Lung (tissue), 12 donors: ENCODE measurements around the gene ZNF354C. TPM values are rescaled to one million over a fixed set of nuclear protein-coding genes. Genes with fewer than 3 reads are reported as not detected.

Experiments used
- ATAC-seq: fragments of 200-7000 bp; cut with Tn5 transposase; one replicate; pipeline ENCODE4 v1.9.1; 2020; ENCODE audit warnings: moderate number of reproducible peaks; ENCODE audit not compliant: insufficient read depth, low FRiP score
- DNase-seq, 3 donors: peaks; one replicate each; pipeline ENCODE4 v3.0.0-alpha.2; 2013 to 2017
- H3K27ac ChIP-seq, 2 donors: one replicate each; pipeline ENCODE4 v1.5.1; 2013; ENCODE audit warnings: mild to moderate bottlenecking in 2 of 2, moderate library complexity in 2 of 2, control low read depth in 1 of 2, inconsistent platforms in 1 of 2, low read depth in 1 of 2, low read length in 1 of 2
- H3K27me3 ChIP-seq, 3 donors: one replicate each; pipeline ENCODE4 v1.5.1; 2013; ENCODE audit warnings: low read length in 2 of 3; ENCODE audit not compliant: control insufficient read depth in 3 of 3, insufficient read depth in 3 of 3
- H3K36me3 ChIP-seq, 4 donors: one replicate each; pipeline ENCODE4 v1.5.1; 2013; ENCODE audit warnings: low read length in 4 of 4, mild to moderate bottlenecking in 1 of 4, moderate library complexity in 1 of 4; ENCODE audit not compliant: control insufficient read depth in 4 of 4, insufficient read depth in 4 of 4
- H3K4me1 ChIP-seq, 5 donors: one replicate each; pipeline ENCODE4 v1.5.1; 2013; ENCODE audit warnings: low read length in 5 of 5, mild to moderate bottlenecking in 2 of 5, moderate library complexity in 1 of 5; ENCODE audit not compliant: control insufficient read depth in 5 of 5, insufficient read depth in 5 of 5
- H3K4me3 ChIP-seq: one replicate; pipeline ENCODE4 v1.5.1; 2013; ENCODE audit warnings: mild to moderate bottlenecking, control low read depth, moderate library complexity
- H3K9ac ChIP-seq, 2 donors: one replicate each; pipeline ENCODE4 v1.5.1; 2013; ENCODE audit warnings: low read length in 2 of 2, control low read depth in 1 of 2; ENCODE audit not compliant: insufficient read depth in 1 of 2
- H3K9me3 ChIP-seq, 4 donors: one replicate each; pipeline ENCODE4 v1.5.1; 2013; ENCODE audit warnings: low read length in 3 of 4, mild to moderate bottlenecking in 1 of 4, moderate library complexity in 1 of 4; ENCODE audit not compliant: control insufficient read depth in 4 of 4, insufficient read depth in 3 of 4
- WGBS, 2 donors: extraction: QIAGEN DNeasy Blood & Tissue Kit; methylation state at CpG; one replicate each; pipeline ENCODE4 v1.1.7; 2013; 5-methylcytosine and 5-hydroxymethylcytosine counted together
- polyA plus RNA-seq, 2 donors: library from polyadenylated mRNA; stranded (reverse); fragments of 200-250 nt; gene quantifications; one replicate each; pipeline ENCODE4 v1.2.1, GENCODE V29; 2013
- total RNA-seq, 2 donors: library from RNA; depleted of rRNA in 1 of 2; stranded (reverse); fragments of >200 nt in 1 of 2; gene quantifications; one replicate each; pipeline ENCODE4 v1.2.1, GENCODE V29; 2014 to 2021
- TF ChIP-seq, protein P1 (sequence below): IDR thresholded peaks from 2 replicates; pipeline ENCODE4 v1.5.1; 2012; ENCODE audit warnings: mild to moderate bottlenecking; ENCODE audit errors: control extremely low read depth, extremely low read depth
- donor health status: control.
- donor health status: control.
- donor health status: Bipolar disorder and iron deficiency.
- donor health status: healthy.
- donor health status: DM: yes; HTN: yes; CAD: no.

The ZNF354C gene
- total and polyA plus RNA-seq, 4 donors: 1.2 to 15.8 (median 2.6) TPM

DNA sequence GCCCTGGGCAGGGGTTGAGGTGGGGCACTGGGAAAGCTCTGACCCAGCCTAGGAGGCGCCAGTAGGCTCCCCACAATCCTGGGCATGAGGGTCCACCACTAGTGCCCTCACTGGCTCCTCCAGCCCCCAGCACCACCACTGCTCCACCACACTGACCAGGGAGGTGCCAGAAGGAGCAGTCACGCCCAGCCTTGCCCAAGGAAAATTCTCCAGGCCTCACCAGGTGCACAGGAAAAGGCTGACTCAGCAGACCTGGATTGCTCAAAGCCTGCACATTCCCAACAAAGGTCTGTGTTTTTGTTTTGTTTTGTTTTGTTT, 62.9 kb downstream of the ZNF354C start:
- ATAC-seq (no peak), DNase-seq (no peak)
- TF ChIP-seq, protein P1, sequence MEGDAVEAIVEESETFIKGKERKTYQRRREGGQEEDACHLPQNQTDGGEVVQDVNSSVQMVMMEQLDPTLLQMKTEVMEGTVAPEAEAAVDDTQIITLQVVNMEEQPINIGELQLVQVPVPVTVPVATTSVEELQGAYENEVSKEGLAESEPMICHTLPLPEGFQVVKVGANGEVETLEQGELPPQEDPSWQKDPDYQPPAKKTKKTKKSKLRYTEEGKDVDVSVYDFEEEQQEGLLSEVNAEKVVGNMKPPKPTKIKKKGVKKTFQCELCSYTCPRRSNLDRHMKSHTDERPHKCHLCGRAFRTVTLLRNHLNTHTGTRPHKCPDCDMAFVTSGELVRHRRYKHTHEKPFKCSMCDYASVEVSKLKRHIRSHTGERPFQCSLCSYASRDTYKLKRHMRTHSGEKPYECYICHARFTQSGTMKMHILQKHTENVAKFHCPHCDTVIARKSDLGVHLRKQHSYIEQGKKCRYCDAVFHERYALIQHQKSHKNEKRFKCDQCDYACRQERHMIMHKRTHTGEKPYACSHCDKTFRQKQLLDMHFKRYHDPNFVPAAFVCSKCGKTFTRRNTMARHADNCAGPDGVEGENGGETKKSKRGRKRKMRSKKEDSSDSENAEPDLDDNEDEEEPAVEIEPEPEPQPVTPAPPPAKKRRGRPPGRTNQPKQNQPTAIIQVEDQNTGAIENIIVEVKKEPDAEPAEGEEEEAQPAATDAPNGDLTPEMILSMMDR: no peak
- Histone ChIP-seq H3K4me3 (no peak overlapping the region), H3K4me1 (no peaks in the 10 kb centered on the region), H3K9me3 (peaks cover 0 to 41% (median 0%) of the 10 kb centered on the region in 4 donors), H3K27ac (no peak overlapping the region), H3K36me3 (peaks cover 0 to 18% (median 2%) of the 10 kb centered on the region in 4 donors), H3K27me3 (no peaks in the 10 kb centered on the region), H3K9ac (no peak overlapping the region)
- 77 to 86% methylated on average over 2 of the region's 2 CpGs for WGBS, 2 donors

DNA sequence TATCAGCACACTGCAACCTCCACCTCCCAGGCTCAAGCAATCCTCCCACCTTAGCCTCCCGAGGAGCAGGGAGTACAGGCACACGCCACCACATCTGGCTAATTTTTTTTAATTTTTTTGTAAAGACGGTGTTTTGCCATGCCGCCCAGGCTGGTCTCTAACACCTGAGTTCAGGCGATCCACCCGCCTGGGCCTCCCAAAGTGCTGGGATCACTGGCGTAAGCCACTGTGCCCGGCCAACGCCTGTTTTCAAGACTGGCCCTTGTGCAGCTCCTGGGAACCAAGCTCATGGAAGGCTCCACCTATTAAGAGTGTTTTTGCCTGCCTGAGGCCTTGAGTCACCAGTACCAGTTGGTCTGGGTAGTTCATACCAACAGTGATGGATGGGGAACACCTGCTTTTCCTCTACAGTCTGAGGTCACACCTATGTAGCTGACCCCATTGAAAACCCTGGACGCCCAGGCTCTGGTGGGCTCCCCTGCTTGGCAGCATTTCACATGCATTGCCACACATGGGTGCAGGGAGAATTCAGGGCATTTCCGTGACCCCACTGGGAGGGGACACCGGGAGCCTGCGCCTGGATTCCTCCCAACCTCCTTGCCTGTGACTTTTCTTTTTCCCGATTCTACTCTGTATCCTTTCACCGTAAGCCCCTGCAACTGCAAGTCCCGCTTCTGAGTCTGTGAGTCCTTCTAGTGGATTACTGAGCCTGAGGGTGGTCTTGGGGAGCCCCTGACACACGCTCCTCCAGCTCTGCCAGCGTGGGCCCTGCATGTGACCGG, 63.5 kb downstream of the ZNF354C start:
- H3K27ac ChIP-seq: no peak overlapping the region
- peaks cover 0 to 20% (median 2%) of the 10 kb centered on the region in 4 donors for H3K36me3 ChIP-seq
- DNase-seq: no peak

DNA sequence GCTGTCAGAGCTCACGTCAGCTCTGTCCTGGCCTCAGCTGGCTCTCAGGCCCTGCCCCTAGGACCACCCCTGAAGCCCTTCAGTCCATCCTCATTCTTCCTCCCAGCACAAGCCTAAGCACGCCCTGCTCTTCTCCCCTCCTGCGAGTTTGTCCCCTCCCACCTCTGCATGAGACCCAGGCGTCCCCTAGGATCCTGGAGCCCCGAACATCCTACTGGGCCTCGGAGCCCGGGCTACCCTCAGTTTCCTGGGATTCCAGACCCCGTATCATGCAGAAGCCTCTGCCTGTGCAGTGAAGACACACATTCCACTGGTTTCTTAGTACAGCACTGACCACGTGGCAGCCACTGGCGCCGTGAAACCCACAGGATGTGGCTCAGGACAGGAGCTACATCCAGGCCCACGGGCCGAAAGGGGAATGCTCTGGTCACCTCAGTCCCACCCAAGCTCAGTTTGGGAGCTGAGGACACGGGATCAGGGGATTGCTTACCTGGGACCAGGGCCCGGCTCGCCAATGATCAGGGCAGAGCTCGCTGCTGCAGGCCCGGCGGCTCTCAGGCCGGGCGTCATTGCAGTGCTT, 64.2 kb downstream of the ZNF354C start:
- 89 to 94% methylated on average over 21 of the region's 21 CpGs for WGBS, 2 donors
- no peak for DNase-seq

More for the DNA sequence above, 63.5 kb downstream of the ZNF354C start:
- Histone ChIP-seq H3K27me3 (no peaks in the 10 kb centered on the region), H3K9me3 (peaks cover 0 to 41% (median 0%) of the 10 kb centered on the region in 4 donors), H3K4me1 (no peaks in the 10 kb centered on the region), H3K9ac (no peak overlapping the region), H3K4me3 (no peak overlapping the region)
- TF ChIP-seq, protein P1: no peak
- ATAC-seq: no peak
- 91 to 92% methylated on average over 19 of the region's 19 CpGs for WGBS, 2 donors

More for the DNA sequence above, 64.2 kb downstream of the ZNF354C start:
- Histone ChIP-seq H3K9ac (no peak overlapping the region), H3K4me1 (no peaks in the 10 kb centered on the region), H3K36me3 (peaks cover 0 to 23% (median 3%) of the 10 kb centered on the region in 4 donors), H3K9me3 (peaks cover 0 to 39% (median 0%) of the 10 kb centered on the region in 4 donors), H3K27me3 (no peaks in the 10 kb centered on the region), H3K27ac (no peak overlapping the region), H3K4me3 (no peak overlapping the region)
- TF ChIP-seq, protein P1: no peak
- no peak for ATAC-seq
